SK-N-SH (cell line): ENCODE data around the gene DBH.

Experiments
- EZH2phosphoT487 ChIP-seq: fragments of 200-600 bp; sonication (generic); IDR thresholded peaks from 2 replicates; pipeline ENCODE4 v1.6.1; 2017; ENCODE audit warnings: low read depth, mixed run types, mild to moderate bottlenecking, antibody characterized with exemption, moderate library complexity, borderline replicate concordance
- JUND ChIP-seq: IDR thresholded peaks from 2 replicates; pipeline ENCODE4 v1.4.0; 2012
- MAX ChIP-seq: IDR thresholded peaks from 2 replicates; pipeline ENCODE4 v1.4.0; 2012; ENCODE audit warnings: low read depth
- MXI1 ChIP-seq: IDR thresholded peaks from 2 replicates; pipeline ENCODE4 v1.6.1; 2012; ENCODE audit warnings: mild to moderate bottlenecking, low read depth, low read length, improper control_type of control experiment
- POLR2AphosphoS5 ChIP-seq: IDR thresholded peaks from 2 replicates; pipeline ENCODE4 v1.6.1; 2012; ENCODE audit warnings: low read depth, low read length
- RAD21 ChIP-seq: IDR thresholded peaks from 2 replicates; pipeline ENCODE4 v1.6.1; 2012; ENCODE audit warnings: mild to moderate bottlenecking, low read length
- REST ChIP-seq: IDR thresholded peaks from 2 replicates; pipeline ENCODE4 v1.6.1; 2012; ENCODE audit warnings: mild to moderate bottlenecking, low read depth, low read length, moderate library complexity
- TCF12 ChIP-seq: IDR thresholded peaks from 2 replicates; pipeline ENCODE4 v1.4.0; 2012
- YY1 ChIP-seq: IDR thresholded peaks from 2 replicates; pipeline ENCODE4 v1.4.0; 2012; ENCODE audit warnings: low read depth, mild to moderate bottlenecking
- TF ChIP-seq, protein P1 (sequence below): fragments of 200-600 bp; sonication (generic); IDR thresholded peaks from 2 replicates; pipeline ENCODE4 v1.6.1; 2017; ENCODE audit warnings: antibody characterized with exemption, mild to moderate bottlenecking, moderate library complexity

GRCh38 chr9:133591116-133591910 is 44.9 kb upstream of the DBH start:
- no peak for TF ChIP-seq YY1
- no peak for TF ChIP-seq JUND
- TF ChIP-seq, protein P1, sequence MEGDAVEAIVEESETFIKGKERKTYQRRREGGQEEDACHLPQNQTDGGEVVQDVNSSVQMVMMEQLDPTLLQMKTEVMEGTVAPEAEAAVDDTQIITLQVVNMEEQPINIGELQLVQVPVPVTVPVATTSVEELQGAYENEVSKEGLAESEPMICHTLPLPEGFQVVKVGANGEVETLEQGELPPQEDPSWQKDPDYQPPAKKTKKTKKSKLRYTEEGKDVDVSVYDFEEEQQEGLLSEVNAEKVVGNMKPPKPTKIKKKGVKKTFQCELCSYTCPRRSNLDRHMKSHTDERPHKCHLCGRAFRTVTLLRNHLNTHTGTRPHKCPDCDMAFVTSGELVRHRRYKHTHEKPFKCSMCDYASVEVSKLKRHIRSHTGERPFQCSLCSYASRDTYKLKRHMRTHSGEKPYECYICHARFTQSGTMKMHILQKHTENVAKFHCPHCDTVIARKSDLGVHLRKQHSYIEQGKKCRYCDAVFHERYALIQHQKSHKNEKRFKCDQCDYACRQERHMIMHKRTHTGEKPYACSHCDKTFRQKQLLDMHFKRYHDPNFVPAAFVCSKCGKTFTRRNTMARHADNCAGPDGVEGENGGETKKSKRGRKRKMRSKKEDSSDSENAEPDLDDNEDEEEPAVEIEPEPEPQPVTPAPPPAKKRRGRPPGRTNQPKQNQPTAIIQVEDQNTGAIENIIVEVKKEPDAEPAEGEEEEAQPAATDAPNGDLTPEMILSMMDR, result no peak
- no peak for TF ChIP-seq EZH2phosphoT487
- TF ChIP-seq POLR2AphosphoS5, result no peak
- no peak for TF ChIP-seq MAX
- TF ChIP-seq TCF12, result no peak
- no peak for TF ChIP-seq MXI1
- no peak for TF ChIP-seq RAD21
- TF ChIP-seq REST, result no peak
